Endothelial cell of umbilical vein (primary cell): ENCODE measurements around the gene LRWD1.
"Not testable (repeated sequence)": the region's sequence is repeated elsewhere in the genome, so short reads cannot be mapped to it uniquely, and the experiment has no call there.

ENCODE experiments used
- CTCF ChIP-seq, 2 donors: IDR thresholded peaks; 1 replicate in 1 of 2; 2 replicates in 1 of 2; pipeline ENCODE4 v1.5.1; 2011; ENCODE audit warnings: low read length in 2 of 2, mild to moderate bottlenecking in 2 of 2, moderate library complexity in 2 of 2, control low read depth in 1 of 2, inconsistent platforms in 1 of 2, low read depth in 1 of 2; ENCODE audit not compliant: insufficient read depth in 1 of 2; ENCODE audit errors: extremely low read depth in 1 of 2
- EZH2 ChIP-seq: IDR thresholded peaks from 2 replicates; pipeline ENCODE4 v1.6.1; 2012; ENCODE audit warnings: borderline replicate concordance, low read depth, mild to moderate bottlenecking, moderate library complexity, low read length, inconsistent platforms; ENCODE audit not compliant: severe bottlenecking
- FOS ChIP-seq: IDR thresholded peaks from 2 replicates; pipeline ENCODE4 v1.6.1; 2011; ENCODE audit warnings: mild to moderate bottlenecking, low read length, moderate library complexity, borderline replicate concordance; ENCODE audit not compliant: insufficient read depth
- JUN ChIP-seq: IDR thresholded peaks from 2 replicates; pipeline ENCODE4 v1.6.1; 2011; ENCODE audit warnings: borderline replicate concordance, low read depth; ENCODE audit not compliant: insufficient read length, insufficient read depth
- MAX ChIP-seq: IDR thresholded peaks from 2 replicates; pipeline ENCODE4 v1.6.1; 2011; ENCODE audit not compliant: insufficient read depth, insufficient read length
- POLR2A ChIP-seq: IDR thresholded peaks from 2 replicates; pipeline ENCODE4 v1.6.1; 2012; ENCODE audit warnings: low read depth, mild to moderate bottlenecking, control low read depth, low read length
- POLR2AphosphoS5 ChIP-seq: IDR thresholded peaks from 2 replicates; pipeline ENCODE4 v1.6.1; 2012; ENCODE audit warnings: low read depth, mild to moderate bottlenecking, control low read depth, low read length, moderate library complexity; ENCODE audit not compliant: insufficient read depth

- not testable (repeated sequence) for TF ChIP-seq CTCF (IDR thresholded peaks at IDR 0.05; ENCODE audit: extremely low read depth in 1 of 2, insufficient read depth in 1 of 2, low read depth in 1 of 2, low read length in 2 of 2); POLR2AphosphoS5; EZH2; POLR2A; JUN; MAX; FOS
Measured at GRCh38 chr7:102496861-102497260, 32.1 kb downstream of the LRWD1 start.
